ENCODE measurements around the gene PRPF6. TPM values are rescaled to one million over a fixed set of nuclear protein-coding genes. Genes with fewer than 3 reads are reported as not detected.

PRPF6 gene
- polyA plus RNA-seq, 1 donor from 2014 or later, result 91.9 TPM

- H3K79me2 ChIP-seq (replicated peaks; ENCODE audit: insufficient read depth, low read length), result no peaks in the 10 kb centered on the region
- no peak overlapping the region for H3K4me2 ChIP-seq (ENCODE audit: low read length)
- H3F3A ChIP-seq (ENCODE audit: insufficient read depth, low read length, poor library complexity, severe bottlenecking), result no peaks in the 10 kb centered on the region
- H3K36me3 ChIP-seq (ENCODE audit: insufficient read depth, low read length), result no peaks in the 10 kb centered on the region
- no peak for TF ChIP-seq EP300 (conservative IDR thresholded peaks at IDR 0.05; ENCODE audit: poor library complexity, severe bottlenecking)
- TF ChIP-seq CTCF (IDR thresholded peaks at IDR 0.05; ENCODE audit: poor library complexity, severe bottlenecking), result no peak
- TF ChIP-seq REST (IDR thresholded peaks at IDR 0.05; ENCODE audit: borderline replicate concordance), result no peak
- no peak for TF ChIP-seq SMC3 (conservative IDR thresholded peaks at IDR 0.05; ENCODE audit: poor library complexity)
- TF ChIP-seq TAF1 (IDR thresholded peaks at IDR 0.05; ENCODE audit: low read depth), result no peak
- TF ChIP-seq RAD21 (conservative IDR thresholded peaks at IDR 0.05), result no peak
- TF ChIP-seq POLR2AphosphoS5 (IDR thresholded peaks at IDR 0.05), result no peak
- TF ChIP-seq EZH2 (IDR thresholded peaks at IDR 0.05; ENCODE audit: borderline replicate concordance, insufficient read depth, low read length, poor library complexity, severe bottlenecking), result no peak
- TF ChIP-seq MXI1 (conservative IDR thresholded peaks at IDR 0.05; ENCODE audit: poor library complexity, severe bottlenecking), result no peak
- no peaks in the 10 kb centered on the region for H3K9me3 ChIP-seq (ENCODE audit: low read length)
- no peaks in the 10 kb centered on the region for H4K20me1 ChIP-seq (ENCODE audit: insufficient read depth)
- H3K9me2 ChIP-seq (ENCODE audit: insufficient read depth, low read length), result no peaks in the 10 kb centered on the region
- peaks cover 82% of the 10 kb centered on the region for H3K27me3 ChIP-seq (ENCODE audit: insufficient read depth, low read depth, low read length)
- peak overlapping the region; percentile 40 for H3K4me3 ChIP-seq (ENCODE audit: low read length)
- no peak overlapping the region for H2AFZ ChIP-seq (ENCODE audit: low read depth, low read length)
- H3K27ac ChIP-seq (ENCODE audit: low read length), result no peak overlapping the region
- H3K9ac ChIP-seq (ENCODE audit: low read length), result no peak overlapping the region
These were observed 67.6 kb downstream of the PRPF6 start for GRCh38 chr20:64048402-64049044.

GRCh38 chr20:64049060-64049877 lies 68.3 kb downstream of the PRPF6 start, which contains the start of gene SOX18:
TSS of gene SOX18 (minus strand) at chr20:64049639. CDS start at chr20:64049516, 123 bp downstream.
- no peak within 1 kb of the TSS for H3K4me2 ChIP-seq (ENCODE audit: low read length)
- no peak within 1 kb of the TSS for H3K27ac ChIP-seq (ENCODE audit: low read length)
- no peaks in the 10 kb centered on the region for H3F3A ChIP-seq (ENCODE audit: insufficient read depth, low read length, poor library complexity, severe bottlenecking)
- H3K9me2 ChIP-seq (ENCODE audit: insufficient read depth, low read length), result no peaks in the 10 kb centered on the region
- no peaks in the 10 kb centered on the region for H4K20me1 ChIP-seq (ENCODE audit: insufficient read depth)
- no peak for TF ChIP-seq MXI1 (conservative IDR thresholded peaks at IDR 0.05; ENCODE audit: poor library complexity, severe bottlenecking)
- no peak for TF ChIP-seq SMC3 (conservative IDR thresholded peaks at IDR 0.05; ENCODE audit: poor library complexity)
- TF ChIP-seq EZH2 (IDR thresholded peaks at IDR 0.05; ENCODE audit: borderline replicate concordance, insufficient read depth, low read length, poor library complexity, severe bottlenecking), result no peak
- TF ChIP-seq POLR2AphosphoS5 (IDR thresholded peaks at IDR 0.05), result no peak
- no peak within 1 kb of the TSS for H2AFZ ChIP-seq (ENCODE audit: low read depth, low read length)
- no peak within 1 kb of the TSS for H3K9ac ChIP-seq (ENCODE audit: low read length)
- no peaks in the 10 kb centered on the region for H3K79me2 ChIP-seq (replicated peaks; ENCODE audit: insufficient read depth, low read length)
- H3K4me3 ChIP-seq (ENCODE audit: low read length), result peak within 1 kb of the TSS; percentile 40
- no peaks in the 10 kb centered on the region for H3K36me3 ChIP-seq (ENCODE audit: insufficient read depth, low read length)
- H3K9me3 ChIP-seq (ENCODE audit: low read length), result no peaks in the 10 kb centered on the region
- peaks cover 75% of the 10 kb centered on the region for H3K27me3 ChIP-seq (ENCODE audit: insufficient read depth, low read depth, low read length)
